Measurements from ENCODE around the gene KRT4. TPM values are rescaled to one million over a fixed set of nuclear protein-coding genes. Genes with fewer than 3 reads are reported as not detected.

Gene KRT4
- total RNA-seq, 4 donors from 2014 or later = 0.29 TPM; not detected in 3

DNA sequence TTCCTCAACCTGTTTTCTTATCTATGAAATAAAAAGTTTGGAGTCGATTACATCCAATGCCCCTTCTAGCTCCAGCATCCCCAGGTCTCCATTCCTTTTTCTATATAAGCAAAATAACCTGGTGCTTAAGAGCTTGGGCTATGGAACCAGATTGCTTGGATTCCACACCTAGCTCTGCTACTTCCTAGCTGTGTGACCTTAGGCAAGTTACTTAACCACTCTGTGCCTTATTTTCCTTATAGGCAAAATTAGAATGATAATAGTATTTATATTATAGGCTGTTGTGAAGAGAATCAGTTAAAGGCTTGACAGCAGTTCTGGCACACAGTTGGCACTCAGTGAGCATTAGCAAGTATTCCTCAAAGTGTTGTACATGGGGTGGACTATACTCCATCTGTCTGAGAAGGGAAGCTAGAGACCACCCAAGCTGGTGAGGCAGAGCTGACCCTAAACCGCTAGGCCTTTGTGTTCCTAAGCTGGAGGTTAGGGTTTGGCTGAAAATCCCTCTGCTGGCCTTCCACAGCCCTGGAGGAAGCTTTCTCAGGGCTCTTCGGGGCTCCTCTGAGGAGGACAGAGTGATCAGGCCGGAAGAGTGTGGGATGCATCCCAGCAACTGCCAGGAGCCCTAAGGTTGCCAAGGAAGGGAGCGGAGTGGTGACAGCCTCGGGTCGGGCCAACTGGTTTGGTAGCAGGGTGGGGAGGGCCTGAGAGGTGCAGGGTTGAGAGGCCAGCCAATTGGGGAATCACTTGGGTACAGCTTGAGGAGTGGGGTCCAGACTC, 6.0 kb upstream of the KRT4 start:
- H3K27ac ChIP-seq = no peak overlapping the region
- H3K4me3 ChIP-seq (replicated peaks in 1 of 3) = no peak overlapping the region
- no peaks in the 10 kb centered on the region for H3K27me3 ChIP-seq
- peaks cover 0 to 4% of the 10 kb centered on the region in 2 donors for H3K4me1 ChIP-seq
- no peaks in the 10 kb centered on the region for H3K9me3 ChIP-seq
- no peak for DNase-seq
- intact Hi-C loops (cut with DNase I) = no loop called here
- 78 to 80% methylated on average over 7 of the region's 7 CpGs for WGBS, 2 donors
- no peaks in the 10 kb centered on the region for H3K36me3 ChIP-seq
- no peak for TF ChIP-seq POLR2A (IDR thresholded peaks at IDR 0.05)
- TF ChIP-seq, protein P1, sequence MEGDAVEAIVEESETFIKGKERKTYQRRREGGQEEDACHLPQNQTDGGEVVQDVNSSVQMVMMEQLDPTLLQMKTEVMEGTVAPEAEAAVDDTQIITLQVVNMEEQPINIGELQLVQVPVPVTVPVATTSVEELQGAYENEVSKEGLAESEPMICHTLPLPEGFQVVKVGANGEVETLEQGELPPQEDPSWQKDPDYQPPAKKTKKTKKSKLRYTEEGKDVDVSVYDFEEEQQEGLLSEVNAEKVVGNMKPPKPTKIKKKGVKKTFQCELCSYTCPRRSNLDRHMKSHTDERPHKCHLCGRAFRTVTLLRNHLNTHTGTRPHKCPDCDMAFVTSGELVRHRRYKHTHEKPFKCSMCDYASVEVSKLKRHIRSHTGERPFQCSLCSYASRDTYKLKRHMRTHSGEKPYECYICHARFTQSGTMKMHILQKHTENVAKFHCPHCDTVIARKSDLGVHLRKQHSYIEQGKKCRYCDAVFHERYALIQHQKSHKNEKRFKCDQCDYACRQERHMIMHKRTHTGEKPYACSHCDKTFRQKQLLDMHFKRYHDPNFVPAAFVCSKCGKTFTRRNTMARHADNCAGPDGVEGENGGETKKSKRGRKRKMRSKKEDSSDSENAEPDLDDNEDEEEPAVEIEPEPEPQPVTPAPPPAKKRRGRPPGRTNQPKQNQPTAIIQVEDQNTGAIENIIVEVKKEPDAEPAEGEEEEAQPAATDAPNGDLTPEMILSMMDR (IDR thresholded peaks at IDR 0.05) = no peak

DNA sequence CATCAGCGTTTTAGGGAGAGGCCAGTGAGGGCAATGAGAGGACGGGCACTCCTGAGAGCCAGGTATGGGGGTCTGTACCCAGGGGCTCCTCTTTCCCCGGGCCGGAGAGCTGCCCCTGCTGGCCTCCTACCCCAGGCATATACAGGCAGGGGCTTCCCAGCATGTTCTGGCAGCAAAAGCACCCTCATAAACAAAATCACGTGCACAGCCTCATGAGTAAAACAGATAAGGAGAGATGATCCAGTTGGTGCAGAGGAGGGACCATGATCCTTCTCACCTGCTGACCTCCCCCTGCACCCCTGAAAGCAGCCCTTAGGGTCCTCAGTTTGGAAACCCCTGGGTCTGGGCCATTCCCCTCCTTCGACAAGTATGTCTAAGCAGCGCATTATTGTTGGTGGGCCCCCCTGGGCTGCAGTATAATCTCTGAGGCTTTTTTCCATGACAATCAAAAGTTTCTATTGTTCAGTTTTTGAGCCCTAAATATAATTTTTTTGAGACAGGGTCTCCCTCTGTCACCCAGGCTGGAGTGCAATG, 5.0 kb upstream of the KRT4 start:
- peaks cover 3 to 8% of the 10 kb centered on the region in 2 donors for H3K4me1 ChIP-seq
- DNase-seq = no peak
- no peaks in the 10 kb centered on the region for H3K27me3 ChIP-seq
- TF ChIP-seq POLR2A (IDR thresholded peaks at IDR 0.05) = no peak
- TF ChIP-seq, protein P1 (IDR thresholded peaks at IDR 0.05) = no peak
- H3K27ac ChIP-seq = no peak overlapping the region
- no peaks in the 10 kb centered on the region for H3K9me3 ChIP-seq
- H3K4me3 ChIP-seq (replicated peaks in 1 of 3) = no peak overlapping the region
- H3K36me3 ChIP-seq = no peaks in the 10 kb centered on the region
- 67 to 73% methylated on average over 6 to 7 of the region's 7 CpGs for WGBS, 2 donors
- intact Hi-C loops (cut with DNase I) = no loop called here

DNA sequence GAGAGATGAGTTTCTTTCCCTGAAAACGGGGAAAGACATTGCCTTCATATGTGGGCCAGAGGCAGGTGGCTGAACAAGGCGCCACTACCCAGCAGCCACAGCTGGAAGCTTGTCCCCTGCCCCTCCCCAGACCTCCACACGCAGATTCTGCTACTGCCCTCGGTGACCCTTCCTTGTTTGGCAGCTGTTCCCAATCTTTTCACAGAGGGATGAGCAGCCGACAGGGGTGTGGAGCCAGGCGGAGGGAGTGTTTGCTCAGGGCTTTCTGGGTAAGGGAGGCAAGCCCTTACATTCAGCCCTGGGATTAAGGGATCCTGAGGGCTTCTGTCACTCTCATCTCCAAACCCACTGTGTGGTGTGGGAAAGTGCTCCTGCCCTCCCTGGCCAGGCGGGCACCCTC, 4.5 kb upstream of the KRT4 start:
- Histone ChIP-seq H3K27me3 (no peaks in the 10 kb centered on the region), H3K36me3 (no peaks in the 10 kb centered on the region), H3K4me3 (replicated peaks in 1 of 3) (no peak overlapping the region), H3K9me3 (no peaks in the 10 kb centered on the region), H3K4me1 (peaks cover 3 to 8% of the 10 kb centered on the region in 2 donors), H3K27ac (no peak overlapping the region)
- no peak for DNase-seq
- TF ChIP-seq, protein P1 (IDR thresholded peaks at IDR 0.05) = no peak
- no peak for TF ChIP-seq POLR2A (IDR thresholded peaks at IDR 0.05)
- 38 to 50% methylated on average over 6 to 7 of the region's 7 CpGs for WGBS, 2 donors
- intact Hi-C loops (cut with DNase I) = no loop called here

DNA sequence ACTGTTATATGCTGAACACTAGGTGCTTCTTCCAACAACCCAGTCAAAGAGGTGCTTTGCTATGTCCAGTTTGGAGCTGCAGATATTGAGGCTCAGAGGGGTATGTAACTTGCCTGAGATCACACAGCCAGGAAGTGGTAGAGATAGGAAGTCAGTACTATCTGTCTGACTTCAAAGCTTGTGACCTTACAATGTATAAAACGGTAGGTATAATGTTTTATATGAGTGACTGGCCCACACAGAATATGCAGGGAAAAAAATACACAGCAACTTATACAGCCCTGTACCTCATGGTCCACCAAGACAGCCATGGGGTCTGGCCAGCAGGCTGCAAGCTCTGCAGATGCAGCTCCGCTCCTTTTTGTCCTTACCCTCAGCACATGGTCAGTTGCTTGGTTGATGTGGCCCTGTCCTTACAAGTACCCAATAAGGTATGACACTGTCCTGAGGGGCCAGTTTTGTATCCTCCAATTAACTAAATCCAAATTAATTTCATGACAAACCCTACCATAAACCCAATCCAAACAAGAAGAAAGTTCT, 3.9 kb upstream of the KRT4 start:
- H3K9me3 ChIP-seq = no peaks in the 10 kb centered on the region
- no peak for TF ChIP-seq POLR2A (IDR thresholded peaks at IDR 0.05)
- TF ChIP-seq, protein P1 (IDR thresholded peaks at IDR 0.05) = no peak
- WGBS, 2 donors = 88 to 90% methylated on average over 2 of the region's 2 CpGs
- no peak overlapping the region for H3K27ac ChIP-seq
- peaks cover 3 to 8% of the 10 kb centered on the region in 2 donors for H3K4me1 ChIP-seq
- H3K27me3 ChIP-seq = no peaks in the 10 kb centered on the region
- intact Hi-C loops (cut with DNase I) = no loop called here
- DNase-seq = no peak
- H3K36me3 ChIP-seq = no peaks in the 10 kb centered on the region
- H3K4me3 ChIP-seq (replicated peaks in 1 of 3) = no peak overlapping the region
